Activated T-helper 17 cell treated with anti-CD3 and anti-CD28 coated beads, Interleukin-2, amount 50 U/mL, for 72 hours (primary cell): Measurements from ENCODE around the gene SLC5A2. TPM values are rescaled to one million over a fixed set of nuclear protein-coding genes. Genes with fewer than 3 reads are reported as not detected.
"Not testable (repeated sequence)": the region's sequence is repeated elsewhere in the genome, so short reads cannot be mapped to it uniquely, and the experiment has no call there.

Experiments
- ATAC-seq: fragments of 150-1000 bp; cut with Tn5 transposase; replicated peaks from 2 replicates; pipeline ENCODE4 v1.10.0; 2021; ENCODE audit warnings: mild to moderate bottlenecking, moderate library complexity
- H3K27ac Mint-ChIP-seq: one replicate; pipeline ENCODE4 v1.8.0; 2022; ENCODE audit warnings: mixed read lengths
- H3K27me3 Mint-ChIP-seq: one replicate; pipeline ENCODE4 v1.8.0; 2022; ENCODE audit warnings: mixed read lengths
- H3K36me3 Mint-ChIP-seq: one replicate; pipeline ENCODE4 v1.8.0; 2022; ENCODE audit warnings: low read depth, mild to moderate bottlenecking, mixed read lengths
- H3K4me1 Mint-ChIP-seq: one replicate; pipeline ENCODE4 v1.8.0; 2022; ENCODE audit warnings: mixed read lengths
- H3K4me3 Mint-ChIP-seq: one replicate; pipeline ENCODE4 v1.8.0; 2022; ENCODE audit warnings: mild to moderate bottlenecking, mixed read lengths
- H3K9me3 Mint-ChIP-seq: one replicate; pipeline ENCODE4 v1.8.0; 2022; ENCODE audit warnings: mixed read lengths
- total RNA-seq, 2 donors: library from RNA; stranded (reverse); gene quantifications; one replicate each; pipeline ENCODE4 v1.2.3, GENCODE V29; 2022

The SLC5A2 gene
- 1 to 10 TPM in 1 of 2 donors, under 1 TPM in 1; 0.50 to 1.2 TPM for total RNA-seq

- Mint-ChIP-seq H3K4me3 (no peak within 1 kb of the TSS), H3K36me3 (no peaks in the 10 kb centered on the region), H3K9me3 (no peaks in the 10 kb centered on the region), H3K27me3 (no peaks in the 10 kb centered on the region), H3K4me1 (peaks cover 3% of the 10 kb centered on the region), H3K27ac (no peak within 1 kb of the TSS)
- ATAC-seq, result no peak
Measured at GRCh38 chr16:31483081-31483480, at the start of gene SLC5A2. SLC5A2 (plus strand) TSS chr16:31483123; CDS start chr16:31483137, 14 bp downstream.

- no peaks in the 10 kb centered on the region for H3K9me3 Mint-ChIP-seq
- H3K36me3 Mint-ChIP-seq, result no peaks in the 10 kb centered on the region
- no peak for ATAC-seq
- no peak overlapping the region for H3K4me3 Mint-ChIP-seq
- H3K27ac Mint-ChIP-seq, result no peak overlapping the region
- peaks cover 4% of the 10 kb centered on the region for H3K4me1 Mint-ChIP-seq
- no peaks in the 10 kb centered on the region for H3K27me3 Mint-ChIP-seq
Measured at GRCh38 chr16:31435341-31436220, 47.3 kb upstream of the SLC5A2 start.

GRCh38 chr16:31436221-31437045, 46.5 kb upstream of the SLC5A2 start:
- peaks cover 4% of the 10 kb centered on the region for H3K4me1 Mint-ChIP-seq
- no peak for ATAC-seq
- H3K9me3 Mint-ChIP-seq, result no peaks in the 10 kb centered on the region
- H3K27ac Mint-ChIP-seq, result no peak overlapping the region
- H3K4me3 Mint-ChIP-seq, result no peak overlapping the region
- no peaks in the 10 kb centered on the region for H3K36me3 Mint-ChIP-seq
- H3K27me3 Mint-ChIP-seq, result no peaks in the 10 kb centered on the region

GRCh38 chr16:31438414-31438813, 44.5 kb upstream of the SLC5A2 start:
- H3K36me3 Mint-ChIP-seq, result no peaks in the 10 kb centered on the region
- peaks cover 14% of the 10 kb centered on the region for H3K4me1 Mint-ChIP-seq
- ATAC-seq, result no peak
- H3K9me3 Mint-ChIP-seq, result no peaks in the 10 kb centered on the region
- no peak overlapping the region for H3K27ac Mint-ChIP-seq
- H3K27me3 Mint-ChIP-seq, result no peaks in the 10 kb centered on the region
- no peak overlapping the region for H3K4me3 Mint-ChIP-seq

- peak; percentile 45 for ATAC-seq
- H3K27me3 Mint-ChIP-seq, H3K9me3 Mint-ChIP-seq, H3K36me3 Mint-ChIP-seq: not testable (repeated sequence)
- peaks cover 14% of the 10 kb centered on the region for H3K4me1 Mint-ChIP-seq
- peak overlapping the region; percentile 12 for H3K27ac Mint-ChIP-seq
- peak overlapping the region; percentile 22 for H3K4me3 Mint-ChIP-seq
Measured at GRCh38 chr16:31439023-31439422, 43.9 kb upstream of the SLC5A2 start.

- Mint-ChIP-seq H3K4me1 (peaks cover 14% of the 10 kb centered on the region), H3K27me3 (no peaks in the 10 kb centered on the region), H3K4me3 (peak overlapping the region; percentile 22), H3K27ac (peak overlapping the region; percentile 12), H3K9me3 (no peaks in the 10 kb centered on the region), H3K36me3 (no peaks in the 10 kb centered on the region)
- ATAC-seq, result peak; percentile 60
Measured at GRCh38 chr16:31439519-31439918, 43.4 kb upstream of the SLC5A2 start.

- no peaks in the 10 kb centered on the region for H3K36me3 Mint-ChIP-seq
- ATAC-seq, result no peak
- H3K4me3 Mint-ChIP-seq, result no peak overlapping the region
- peaks cover 14% of the 10 kb centered on the region for H3K4me1 Mint-ChIP-seq
- H3K27me3 Mint-ChIP-seq, result no peaks in the 10 kb centered on the region
- H3K27ac Mint-ChIP-seq, result no peak overlapping the region
- H3K9me3 Mint-ChIP-seq, result no peaks in the 10 kb centered on the region
Measured at GRCh38 chr16:31440516-31441184, 42.3 kb upstream of the SLC5A2 start.

- H3K36me3 Mint-ChIP-seq, result no peaks in the 10 kb centered on the region
- H3K27me3 Mint-ChIP-seq, result no peaks in the 10 kb centered on the region
- peak overlapping the region; percentile 68 for H3K27ac Mint-ChIP-seq
- no peaks in the 10 kb centered on the region for H3K9me3 Mint-ChIP-seq
- peaks cover 14% of the 10 kb centered on the region for H3K4me1 Mint-ChIP-seq
- no peak for ATAC-seq
- H3K4me3 Mint-ChIP-seq, result peak overlapping the region; percentile 73
Measured at GRCh38 chr16:31441956-31442355, 41.0 kb upstream of the SLC5A2 start.

- H3K9me3 Mint-ChIP-seq, H3K36me3 Mint-ChIP-seq, ATAC-seq, H3K4me1 Mint-ChIP-seq, H3K27me3 Mint-ChIP-seq, H3K4me3 Mint-ChIP-seq: not testable (repeated sequence)
- H3K27ac Mint-ChIP-seq, result peak overlapping the region; percentile 52
Measured at GRCh38 chr16:31445931-31446330, 37.0 kb upstream of the SLC5A2 start.

GRCh38 chr16:31451201-31451600, 31.7 kb upstream of the SLC5A2 start:
- Mint-ChIP-seq H3K36me3 (peaks cover 15% of the 10 kb centered on the region), H3K9me3 (no peaks in the 10 kb centered on the region), H3K4me1 (peaks cover 17% of the 10 kb centered on the region), H3K27me3 (no peaks in the 10 kb centered on the region), H3K4me3 (no peak overlapping the region), H3K27ac (peak overlapping the region; percentile 18)
- ATAC-seq, result no peak

- ATAC-seq, result peak; percentile 32
- H3K9me3 Mint-ChIP-seq, result no peaks in the 10 kb centered on the region
- H3K36me3 Mint-ChIP-seq, result peaks cover 15% of the 10 kb centered on the region
- peaks cover 17% of the 10 kb centered on the region for H3K4me1 Mint-ChIP-seq
- H3K4me3 Mint-ChIP-seq, result no peak overlapping the region
- H3K27me3 Mint-ChIP-seq, result no peaks in the 10 kb centered on the region
- H3K27ac Mint-ChIP-seq, result peak overlapping the region; percentile 18
Measured at GRCh38 chr16:31451681-31452351, 31.1 kb upstream of the SLC5A2 start.

- Mint-ChIP-seq H3K36me3 (peaks cover 18% of the 10 kb centered on the region), H3K27me3 (no peaks in the 10 kb centered on the region)
Measured at GRCh38 chr16:31452631-31453106, 30.3 kb upstream of the SLC5A2 start.

GRCh38 chr16:31453255-31454204, 29.4 kb upstream of the SLC5A2 start:
- Mint-ChIP-seq H3K36me3 (peaks cover 26% of the 10 kb centered on the region), H3K27me3 (no peaks in the 10 kb centered on the region), H3K27ac (peak overlapping the region; percentile 70), H3K4me1 (peaks cover 17% of the 10 kb centered on the region), H3K9me3 (no peaks in the 10 kb centered on the region), H3K4me3 (peak overlapping the region; percentile 2)
- no peak for ATAC-seq

More at GRCh38 chr16:31452631-31453106, 30.3 kb upstream of the SLC5A2 start:
- Mint-ChIP-seq H3K9me3 (no peaks in the 10 kb centered on the region), H3K27ac (peak overlapping the region; percentile 36), H3K4me3 (no peak overlapping the region), H3K4me1 (peaks cover 17% of the 10 kb centered on the region)
- no peak for ATAC-seq
